Body of pancreas (tissue), 4 donors: ENCODE results near the gene TWF2. TPM values are rescaled to one million over a fixed set of nuclear protein-coding genes. Genes with fewer than 3 reads are reported as not detected.

Experiments
- ATAC-seq: fragments of 150-250 bp; one replicate; pipeline ENCODE4 v1.9.1; 2016
- DNase-seq, 4 donors: peaks; one replicate each; pipeline ENCODE4 v3.0.0-alpha.2; 2019
- H3K27ac ChIP-seq, 4 donors: fragments of 200-600 bp; sonication (generic); 1 replicate in 3 of 4; 2 replicates in 1 of 4; pipeline versions ENCODE4 v1.5.1 to v1.6.1; 2016 to 2019; ENCODE audit warnings: mild to moderate bottlenecking in 1 of 4, mixed read lengths in 1 of 4, moderate library complexity in 1 of 4
- H3K27me3 ChIP-seq, 2 donors: fragments of 200-600 bp; sonication (generic); one replicate each; pipeline ENCODE4 v1.6.0; 2016; ENCODE audit warnings: mild to moderate bottlenecking in 1 of 2
- H3K36me3 ChIP-seq, 2 donors: fragments of 200-600 bp; sonication (generic); replicated peaks in 1 of 2; 2 replicates each; pipeline ENCODE4 v1.5.1; 2016; ENCODE audit warnings: low read depth in 2 of 2; ENCODE audit not compliant: insufficient read depth in 1 of 2
- H3K4me1 ChIP-seq: fragments of 200-600 bp; sonication (generic); one replicate; pipeline ENCODE4 v1.6.0; 2016
- H3K4me3 ChIP-seq, 2 donors: fragments of 200-600 bp; sonication (generic); 1 replicate in 1 of 2; 2 replicates in 1 of 2; pipeline ENCODE4 v1.5.1; 2016 to 2019
- H3K9me3 ChIP-seq, 3 donors: fragments of 200-600 bp; sonication (generic); 1 replicate in 2 of 3; 2 replicates in 1 of 3; pipeline ENCODE4 v1.5.1; 2016
- CTCF ChIP-seq, 7 experiments: fragments of 450-650 bp in 4 of 7; fragments of 200-600 bp in 3 of 7; sonication (generic) in 3 of 7; IDR thresholded peaks; one replicate each; pipeline ENCODE4 v1.5.1; 2016 to 2019; ENCODE audit warnings: antibody characterized with exemption in 7 of 7
- POLR2A ChIP-seq, 3 donors: fragments of 450-650 bp; IDR thresholded peaks; one replicate each; pipeline ENCODE4 v1.6.1; 2016; ENCODE audit warnings: antibody characterized with exemption in 3 of 3, mild to moderate bottlenecking in 2 of 3
- WGBS, 2 donors: methylation state at CpG; one replicate each; pipeline ENCODE4 v1.1.5; 2017; 5-methylcytosine and 5-hydroxymethylcytosine counted together
- intact Hi-C: fragments of 100-400 bp; cut with DNase I; formaldehyde crosslinking; loops from one replicate; pipeline ENCODE4 v1.15.1; 2023
- total RNA-seq, 2 donors: library from RNA; depleted of rRNA; stranded (reverse); fragments of >200 nt; gene quantifications; one replicate each; pipeline ENCODE4 v1.1.0, GENCODE V29; 2016

The TWF2 gene
- total RNA-seq, 2 donors from 2014 or later = 26.7 to 35.8 TPM

- WGBS, 2 donors = 48 to 51% methylated on average over 9 of the region's 9 CpGs
- DNase-seq (no peak), ATAC-seq (peak; percentile 33)
- Histone ChIP-seq H3K27me3 (no peaks in the 10 kb centered on the region), H3K27ac (peak overlapping the region in 2 of 4 donors; percentile 35 to 67), H3K4me1 (peaks cover 58% of the 10 kb centered on the region), H3K4me3 (no peak overlapping the region), H3K36me3 (peaks cover 9 to 18% of the 10 kb centered on the region in 2 donors), H3K9me3 (no peaks in the 10 kb centered on the region)
- TF ChIP-seq POLR2A (IDR thresholded peaks at IDR 0.05) (no peak), CTCF (IDR thresholded peaks at IDR 0.05) (no peak)
- intact Hi-C loops = no loop called here
These were observed 31.3 kb upstream of the TWF2 start for GRCh38 chr3:52270252-52270754.

GRCh38 chr3:52269776-52270175 lies 30.8 kb upstream of the TWF2 start:
- intact Hi-C loops = no loop called here
- H3K27ac ChIP-seq = peak overlapping the region in 2 of 4 donors; percentile 35 to 67
- ATAC-seq = no peak
- H3K27me3 ChIP-seq = no peaks in the 10 kb centered on the region
- no peak for TF ChIP-seq POLR2A (IDR thresholded peaks at IDR 0.05)
- no peak for TF ChIP-seq CTCF (IDR thresholded peaks at IDR 0.05)
- peaks cover 9 to 19% of the 10 kb centered on the region in 2 donors for H3K36me3 ChIP-seq
- 52 to 54% methylated on average over 3 of the region's 3 CpGs for WGBS, 2 donors
- DNase-seq = no peak
- no peak overlapping the region for H3K4me3 ChIP-seq
- no peaks in the 10 kb centered on the region for H3K9me3 ChIP-seq
- peaks cover 52% of the 10 kb centered on the region for H3K4me1 ChIP-seq

DNA sequence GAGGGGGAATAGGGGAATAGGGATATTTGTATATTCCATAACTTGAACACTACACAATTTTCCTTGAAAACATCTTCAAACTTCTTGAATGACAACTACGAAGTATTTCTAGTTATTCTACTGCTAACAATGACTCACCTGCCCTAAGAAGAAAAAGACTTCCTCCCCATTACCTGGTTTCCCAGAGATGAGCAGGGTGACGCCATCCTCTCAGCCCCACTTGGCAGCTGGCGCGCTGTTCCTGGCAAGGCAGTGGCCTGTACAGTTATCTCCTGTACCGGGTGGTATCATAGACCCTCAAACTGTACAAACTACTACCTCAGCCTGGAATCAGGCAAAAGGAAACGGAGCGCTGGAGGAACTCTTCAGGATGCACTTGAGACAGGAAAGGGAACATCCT lies 29.1 kb upstream of the TWF2 start:
- no peak overlapping the region for H3K4me3 ChIP-seq
- no peak for TF ChIP-seq POLR2A (IDR thresholded peaks at IDR 0.05)
- TF ChIP-seq CTCF (IDR thresholded peaks at IDR 0.05) = no peak
- WGBS, 2 donors = 82 to 86% methylated on average over 7 of the region's 7 CpGs
- H3K27ac ChIP-seq = no peak overlapping the region
- H3K27me3 ChIP-seq = no peaks in the 10 kb centered on the region
- DNase-seq (no peak), ATAC-seq (no peak)
- H3K9me3 ChIP-seq = no peaks in the 10 kb centered on the region
- intact Hi-C loops = no loop called here
- peaks cover 35% of the 10 kb centered on the region for H3K4me1 ChIP-seq
- H3K36me3 ChIP-seq = peaks cover 9 to 22% of the 10 kb centered on the region in 2 donors

DNA sequence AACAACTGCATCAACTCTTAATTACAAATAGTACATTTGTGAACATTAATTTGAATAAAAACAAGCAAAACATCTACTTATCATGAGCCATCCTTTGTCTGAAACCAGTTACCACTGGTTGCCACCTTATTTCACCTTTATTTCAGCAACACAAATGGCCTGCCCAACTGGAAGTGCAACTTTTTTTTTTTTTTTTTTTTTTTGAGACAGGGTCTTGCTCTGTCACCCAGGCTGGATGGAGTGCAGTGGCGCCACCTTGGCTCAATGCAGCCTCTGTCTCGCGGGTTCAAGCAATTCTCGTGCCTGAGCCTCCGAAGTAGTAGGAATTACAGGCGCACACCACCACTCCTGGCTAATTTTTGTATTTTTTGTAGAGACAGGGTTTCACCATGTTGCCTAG lies 26.4 kb upstream of the TWF2 start:
- DNase-seq (peak in 1 of 4 donors; percentile 17), ATAC-seq (no peak)
- Histone ChIP-seq H3K27me3 (no peaks in the 10 kb centered on the region), H3K4me1 (peaks cover 10% of the 10 kb centered on the region), H3K4me3 (no peak overlapping the region), H3K27ac (no peak overlapping the region), H3K9me3 (no peaks in the 10 kb centered on the region), H3K36me3 (peaks cover 9 to 22% of the 10 kb centered on the region in 2 donors)
- 75 to 92% methylated on average over 5 to 6 of the region's 6 CpGs for WGBS, 2 donors
- no peak for TF ChIP-seq CTCF (IDR thresholded peaks at IDR 0.05)
- no peak for TF ChIP-seq POLR2A (IDR thresholded peaks at IDR 0.05)
- intact Hi-C loops = no loop called here

DNA sequence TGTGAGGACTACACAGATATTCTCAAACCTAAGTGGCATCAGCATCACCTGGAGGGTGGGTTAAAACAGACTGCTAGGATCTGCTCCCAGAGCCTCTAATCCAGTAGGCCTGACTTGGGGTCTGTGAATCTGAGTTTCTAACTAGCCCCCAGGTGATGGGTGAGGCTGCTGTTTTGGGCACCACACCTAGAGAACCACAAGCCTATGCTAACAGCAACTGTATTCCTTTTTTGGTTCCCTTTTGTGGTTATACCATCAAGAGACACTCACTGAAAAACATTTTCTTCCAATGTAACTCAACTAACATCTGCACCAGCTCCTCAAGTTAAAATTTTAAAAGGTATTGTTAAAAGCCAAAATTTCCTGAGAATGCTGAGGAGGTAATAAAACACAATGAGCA lies 23.5 kb upstream of the TWF2 start:
- no peaks in the 10 kb centered on the region for H3K27me3 ChIP-seq
- H3K27ac ChIP-seq = no peak overlapping the region
- H3K4me3 ChIP-seq = no peak overlapping the region
- ATAC-seq (no peak), DNase-seq (no peak)
- intact Hi-C loops = no loop called here
- H3K4me1 ChIP-seq = peaks cover 3% of the 10 kb centered on the region
- peaks cover 5 to 41% of the 10 kb centered on the region in 2 donors for H3K36me3 ChIP-seq
- TF ChIP-seq POLR2A (IDR thresholded peaks at IDR 0.05) = no peak
- no peak for TF ChIP-seq CTCF (IDR thresholded peaks at IDR 0.05)
- H3K9me3 ChIP-seq = no peaks in the 10 kb centered on the region
